NCI-H69 (cell line): ENCODE measurements around the gene PPP1R26.
"Not testable (repeated sequence)": the region's sequence is repeated elsewhere in the genome, so short reads cannot be mapped to it uniquely, and the experiment has no call there.

Source experiments
- DNase-seq: peaks from one replicate; lab custom pipeline; 2025; lab: John Stamatoyannopoulos, UW

The PPP1R26 gene

GRCh38 chr9:135521608-135522095 lies 42.1 kb downstream of the PPP1R26 start:
- no peak for DNase-seq

- no peak for DNase-seq
Measured at GRCh38 chr9:135522137-135522877, 42.7 kb downstream of the PPP1R26 start.

- no peak for DNase-seq
Measured at GRCh38 chr9:135522931-135523330, 43.3 kb downstream of the PPP1R26 start.

- DNase-seq, result no peak
Measured at GRCh38 chr9:135523521-135524129, 44.0 kb downstream of the PPP1R26 start.

- no peak for DNase-seq
Measured at GRCh38 chr9:135524130-135524861, 44.7 kb downstream of the PPP1R26 start.

GRCh38 chr9:135525241-135526088 lies 45.9 kb downstream of the PPP1R26 start:
- DNase-seq, result no peak

- no peak for DNase-seq
Measured at GRCh38 chr9:135526089-135526729, 46.6 kb downstream of the PPP1R26 start.

GRCh38 chr9:135526730-135527571 lies 47.4 kb downstream of the PPP1R26 start:
- no peak for DNase-seq

GRCh38 chr9:135528842-135529435 lies 49.4 kb downstream of the PPP1R26 start:
- not testable (repeated sequence) for DNase-seq

- DNase-seq, result no peak
Measured at GRCh38 chr9:135530146-135530545, 50.6 kb downstream of the PPP1R26 start.

- DNase-seq, result no peak
Measured at GRCh38 chr9:135531096-135531495, 51.5 kb downstream of the PPP1R26 start.

GRCh38 chr9:135533113-135533512 lies 53.5 kb downstream of the PPP1R26 start:
- no peak for DNase-seq

- DNase-seq, result no peak
Measured at GRCh38 chr9:135533674-135534073, 54.1 kb downstream of the PPP1R26 start.

- DNase-seq, result not testable (repeated sequence)
Measured at GRCh38 chr9:135534192-135534711, 54.7 kb downstream of the PPP1R26 start.

- not testable (repeated sequence) for DNase-seq
Measured at GRCh38 chr9:135534826-135535225, 55.2 kb downstream of the PPP1R26 start.

- DNase-seq, result not testable (repeated sequence)
Measured at GRCh38 chr9:135535631-135536030, 56.0 kb downstream of the PPP1R26 start.

- no peak for DNase-seq
Measured at GRCh38 chr9:135536216-135536615, 56.6 kb downstream of the PPP1R26 start.
